ENCODE data around the gene CEBPB.

CEBPB gene

DNA sequence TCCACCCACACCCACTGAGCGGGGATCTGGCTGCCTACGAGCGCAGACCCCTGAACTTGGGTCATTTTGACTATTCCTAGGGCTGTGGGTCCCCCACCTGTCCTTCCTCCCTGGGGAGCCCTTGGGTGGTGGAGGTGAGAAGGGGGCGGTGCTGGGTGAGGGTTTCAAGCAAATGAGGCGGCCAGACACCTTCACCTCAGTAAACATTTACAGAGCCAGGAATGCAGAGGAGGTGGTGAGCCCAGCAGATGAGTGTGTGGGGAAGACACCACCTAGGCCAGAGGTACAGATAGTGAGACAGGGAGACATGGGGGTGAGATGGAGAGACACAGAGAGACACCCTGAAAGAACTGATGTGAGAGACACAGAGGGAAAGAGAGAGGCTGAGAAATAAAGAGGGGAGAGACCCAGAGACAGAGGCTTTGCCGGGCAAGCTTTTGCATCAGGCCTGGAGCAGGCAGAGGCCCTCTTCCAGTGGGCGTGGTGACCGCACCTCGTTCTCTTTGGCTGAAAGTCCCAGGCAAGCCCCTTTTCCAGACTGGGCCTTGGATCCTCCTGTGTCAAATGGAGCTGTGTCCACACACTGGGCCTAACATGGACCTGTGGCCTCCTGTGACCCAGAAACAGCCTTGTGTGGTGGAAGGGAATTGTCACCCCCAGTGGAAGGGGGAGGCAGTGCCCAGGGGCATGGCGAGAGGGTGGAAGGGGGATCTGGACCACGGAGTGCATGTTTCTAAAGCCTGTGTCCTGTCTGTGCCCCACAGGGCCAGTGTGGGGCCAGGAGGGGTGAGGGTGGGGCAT lies 29.7 kb downstream of the CEBPB start:
- Histone ChIP-seq H3K27me3 (ENCODE audit: control insufficient read depth, insufficient read depth, low read length) (no peaks in the 10 kb centered on the region), H3K4me1 (ENCODE audit: control insufficient read depth, low read depth, low read length) (no peaks in the 10 kb centered on the region), H3K4me3 (ENCODE audit: low read length) (no peak overlapping the region), H3K9ac (ENCODE audit: low read length) (no peak overlapping the region), H3K27ac (ENCODE audit: low read length) (no peak overlapping the region), H3K36me3 (ENCODE audit: control insufficient read depth, low read depth, low read length) (no peaks in the 10 kb centered on the region), H3K9me3 (ENCODE audit: control insufficient read depth, low read depth, low read length) (no peaks in the 10 kb centered on the region)

DNA sequence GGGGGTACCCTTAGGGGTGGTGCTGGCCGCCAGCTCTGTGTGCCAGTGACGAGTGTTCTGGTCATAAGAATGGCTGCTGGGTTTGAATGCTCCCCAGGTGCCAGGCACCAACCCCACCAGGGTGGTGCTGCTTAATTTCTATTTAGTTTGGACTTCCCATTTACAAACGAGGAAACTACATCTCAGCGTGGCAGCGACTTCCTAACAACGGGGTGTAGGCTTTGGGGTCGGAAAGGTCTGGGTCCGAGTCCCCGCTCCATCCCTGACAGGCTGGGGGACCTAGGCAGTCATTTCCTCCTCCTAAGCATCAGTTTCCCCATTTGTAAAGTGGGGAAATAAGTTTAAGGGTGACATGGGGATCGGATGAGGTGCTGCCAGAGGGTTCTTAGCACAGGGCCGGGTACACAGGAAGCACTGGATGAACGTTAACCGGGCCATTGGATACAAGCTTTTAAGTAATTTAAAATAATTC lies 30.3 kb downstream of the CEBPB start:
- Histone ChIP-seq H3K4me1 (ENCODE audit: control insufficient read depth, low read depth, low read length) (no peaks in the 10 kb centered on the region), H3K27me3 (ENCODE audit: control insufficient read depth, insufficient read depth, low read length) (no peaks in the 10 kb centered on the region), H3K9ac (ENCODE audit: low read length) (no peak overlapping the region), H3K9me3 (ENCODE audit: control insufficient read depth, low read depth, low read length) (no peaks in the 10 kb centered on the region), H3K27ac (ENCODE audit: low read length) (no peak overlapping the region), H3K36me3 (ENCODE audit: control insufficient read depth, low read depth, low read length) (no peaks in the 10 kb centered on the region), H3K4me3 (ENCODE audit: low read length) (no peak overlapping the region)

DNA sequence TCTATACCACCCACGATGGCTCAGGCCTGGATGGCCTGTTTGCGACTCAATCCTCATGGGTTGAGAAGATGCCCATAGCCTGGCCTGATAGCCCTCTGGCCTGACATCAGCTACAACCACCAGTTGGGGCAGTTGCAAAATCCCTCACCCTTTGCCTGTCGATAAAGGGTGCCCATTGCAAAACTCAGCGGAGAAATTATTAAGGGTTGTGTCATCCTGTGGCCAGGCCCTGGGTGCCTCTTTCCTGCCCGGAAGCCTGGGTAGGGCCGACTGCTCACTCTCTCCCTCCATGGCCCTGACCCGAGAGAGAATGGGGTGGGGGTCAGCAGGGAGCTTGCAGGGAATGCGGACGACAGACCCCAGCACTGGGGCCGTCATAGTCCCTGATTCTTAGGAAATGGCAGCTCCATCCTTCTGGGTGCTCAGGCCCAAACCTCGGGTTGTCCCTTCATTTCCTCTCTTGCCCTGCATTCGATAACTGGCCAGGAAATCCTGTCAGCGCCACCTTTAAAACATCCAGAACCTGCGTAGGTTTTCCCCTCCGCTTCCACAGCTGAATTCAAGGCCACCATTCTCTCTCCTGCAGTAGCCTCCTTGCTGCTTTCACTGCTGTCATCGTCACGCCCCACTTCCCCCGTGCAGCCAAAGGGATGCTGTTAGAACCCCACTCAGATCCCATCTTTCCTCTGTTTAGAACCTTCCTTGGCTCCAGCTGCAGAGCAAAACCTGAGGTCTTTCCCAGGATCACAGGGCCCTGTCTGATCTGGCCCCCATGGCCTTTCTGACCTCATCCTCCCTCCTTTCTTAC lies 31.1 kb downstream of the CEBPB start:
- H3K36me3 ChIP-seq (ENCODE audit: control insufficient read depth, low read depth, low read length) = no peaks in the 10 kb centered on the region
- H3K27ac ChIP-seq (ENCODE audit: low read length) = no peak overlapping the region
- no peaks in the 10 kb centered on the region for H3K9me3 ChIP-seq (ENCODE audit: control insufficient read depth, low read depth, low read length)
- no peak overlapping the region for H3K9ac ChIP-seq (ENCODE audit: low read length)
- H3K4me1 ChIP-seq (ENCODE audit: control insufficient read depth, low read depth, low read length) = no peaks in the 10 kb centered on the region
- no peak overlapping the region for H3K4me3 ChIP-seq (ENCODE audit: low read length)
- no peaks in the 10 kb centered on the region for H3K27me3 ChIP-seq (ENCODE audit: control insufficient read depth, insufficient read depth, low read length)

DNA sequence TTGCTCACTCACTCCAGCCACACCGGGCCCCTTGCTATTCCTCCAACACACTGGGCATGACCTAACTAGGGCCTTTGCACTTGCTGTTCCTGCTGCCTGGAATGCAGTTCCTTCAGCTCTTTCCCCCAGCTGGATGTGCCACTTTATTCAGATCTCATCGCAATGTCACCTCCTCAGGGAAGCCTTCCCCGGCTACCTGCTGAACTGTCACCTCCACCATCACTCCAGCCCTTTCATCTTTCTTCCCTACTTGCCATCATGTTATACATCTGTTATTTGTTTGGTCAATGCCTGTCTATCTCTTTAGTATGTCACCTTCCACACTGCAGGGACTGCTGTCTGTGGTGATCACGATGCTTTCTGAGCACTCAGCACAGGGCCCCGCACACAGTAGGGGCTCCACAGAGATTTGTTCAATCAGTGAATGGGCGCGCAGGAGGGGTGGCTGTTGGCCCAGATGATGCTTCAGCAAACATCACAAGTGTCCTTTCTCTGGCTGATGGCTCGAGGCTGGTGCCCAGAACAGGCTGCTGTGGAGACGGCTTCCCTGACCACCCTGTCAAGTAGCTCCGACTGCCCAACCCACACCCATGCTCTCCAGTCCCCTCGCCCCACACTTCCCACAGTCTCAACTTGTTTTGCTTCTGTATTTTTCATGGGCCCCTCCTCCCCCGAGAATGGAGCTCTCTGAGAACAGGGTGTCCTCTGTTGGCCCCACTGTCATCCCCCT lies 31.8 kb downstream of the CEBPB start:
- no peaks in the 10 kb centered on the region for H3K27me3 ChIP-seq (ENCODE audit: control insufficient read depth, insufficient read depth, low read length)
- no peak overlapping the region for H3K4me3 ChIP-seq (ENCODE audit: low read length)
- no peak overlapping the region for H3K27ac ChIP-seq (ENCODE audit: low read length)
- no peaks in the 10 kb centered on the region for H3K9me3 ChIP-seq (ENCODE audit: control insufficient read depth, low read depth, low read length)
- H3K9ac ChIP-seq (ENCODE audit: low read length) = no peak overlapping the region
- no peaks in the 10 kb centered on the region for H3K4me1 ChIP-seq (ENCODE audit: control insufficient read depth, low read depth, low read length)
- H3K36me3 ChIP-seq (ENCODE audit: control insufficient read depth, low read depth, low read length) = no peaks in the 10 kb centered on the region

DNA sequence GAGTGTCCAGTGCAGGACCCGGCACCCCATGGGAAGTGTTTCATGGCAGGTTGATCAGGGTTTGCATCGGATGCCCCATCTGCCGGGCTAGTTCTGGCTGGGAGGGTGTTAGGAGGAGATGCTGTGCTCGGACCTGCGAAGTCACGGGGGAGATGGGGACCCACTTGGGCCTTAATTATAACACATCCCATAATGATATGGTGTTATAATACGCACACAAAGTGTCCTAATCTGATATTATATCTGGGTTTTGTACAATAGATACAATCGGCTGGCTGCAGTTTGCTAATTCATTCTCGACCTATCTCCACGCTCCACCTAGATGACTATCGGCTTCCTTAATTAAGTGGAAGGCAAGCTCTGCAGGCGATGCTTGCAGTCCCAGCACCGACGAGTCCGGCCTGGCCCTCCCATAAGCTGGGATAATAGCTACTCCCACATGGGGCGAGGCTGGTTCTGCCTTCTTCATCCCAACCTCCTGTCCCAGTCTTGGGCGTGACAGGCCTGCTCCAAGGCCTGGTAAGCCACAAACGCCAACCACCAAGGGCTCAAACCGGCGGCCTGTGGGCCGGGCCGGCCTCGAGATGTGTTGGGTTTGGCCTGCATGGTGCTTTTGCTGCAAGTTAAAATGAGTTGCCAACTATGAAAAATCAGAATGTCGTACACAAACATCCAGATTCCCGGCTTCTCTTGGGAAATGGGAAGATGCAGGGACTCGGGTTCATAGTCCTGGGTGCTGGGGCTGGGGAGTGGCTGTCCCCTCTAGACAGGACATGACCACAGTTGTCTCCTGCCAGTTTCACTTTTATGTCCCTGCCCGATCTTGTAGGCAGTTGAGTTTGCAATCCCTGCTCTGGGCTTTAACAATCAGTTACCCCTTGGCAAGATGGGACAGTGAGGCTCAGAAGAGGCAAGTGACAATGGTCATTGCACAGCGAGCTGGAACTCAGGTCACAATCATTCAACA lies 32.7 kb downstream of the CEBPB start:
- Histone ChIP-seq H3K4me3 (ENCODE audit: low read length) (no peak overlapping the region), H3K9me3 (ENCODE audit: control insufficient read depth, low read depth, low read length) (no peaks in the 10 kb centered on the region), H3K36me3 (ENCODE audit: control insufficient read depth, low read depth, low read length) (no peaks in the 10 kb centered on the region), H3K4me1 (ENCODE audit: control insufficient read depth, low read depth, low read length) (no peaks in the 10 kb centered on the region), H3K27me3 (ENCODE audit: control insufficient read depth, insufficient read depth, low read length) (no peaks in the 10 kb centered on the region), H3K27ac (ENCODE audit: low read length) (no peak overlapping the region), H3K9ac (ENCODE audit: low read length) (no peak overlapping the region)

DNA sequence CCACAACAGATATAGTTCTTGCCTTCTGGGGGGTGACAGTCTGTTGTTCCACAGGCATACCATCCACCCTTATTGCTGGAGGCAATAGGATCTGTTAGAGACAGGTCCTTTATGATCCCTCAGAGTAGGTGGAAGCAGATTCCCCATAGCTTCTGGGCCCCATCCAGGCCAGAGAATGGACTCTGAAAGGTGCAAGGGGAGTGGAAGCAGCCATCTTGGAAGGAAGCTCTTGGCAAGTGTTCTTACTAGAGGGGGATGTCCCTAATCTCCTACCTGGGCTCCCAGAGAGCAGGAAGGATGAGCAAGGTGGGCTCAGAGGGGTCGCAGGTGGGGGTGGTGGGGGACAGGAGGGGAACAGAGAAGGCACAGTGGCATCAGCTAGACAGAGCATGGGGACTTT lies 33.4 kb downstream of the CEBPB start:
- Histone ChIP-seq H3K9me3 (ENCODE audit: control insufficient read depth, low read depth, low read length) (no peaks in the 10 kb centered on the region), H3K27ac (ENCODE audit: low read length) (no peak overlapping the region), H3K36me3 (ENCODE audit: control insufficient read depth, low read depth, low read length) (no peaks in the 10 kb centered on the region), H3K4me3 (ENCODE audit: low read length) (no peak overlapping the region), H3K4me1 (ENCODE audit: control insufficient read depth, low read depth, low read length) (no peaks in the 10 kb centered on the region), H3K9ac (ENCODE audit: low read length) (no peak overlapping the region), H3K27me3 (ENCODE audit: control insufficient read depth, insufficient read depth, low read length) (no peaks in the 10 kb centered on the region)

DNA sequence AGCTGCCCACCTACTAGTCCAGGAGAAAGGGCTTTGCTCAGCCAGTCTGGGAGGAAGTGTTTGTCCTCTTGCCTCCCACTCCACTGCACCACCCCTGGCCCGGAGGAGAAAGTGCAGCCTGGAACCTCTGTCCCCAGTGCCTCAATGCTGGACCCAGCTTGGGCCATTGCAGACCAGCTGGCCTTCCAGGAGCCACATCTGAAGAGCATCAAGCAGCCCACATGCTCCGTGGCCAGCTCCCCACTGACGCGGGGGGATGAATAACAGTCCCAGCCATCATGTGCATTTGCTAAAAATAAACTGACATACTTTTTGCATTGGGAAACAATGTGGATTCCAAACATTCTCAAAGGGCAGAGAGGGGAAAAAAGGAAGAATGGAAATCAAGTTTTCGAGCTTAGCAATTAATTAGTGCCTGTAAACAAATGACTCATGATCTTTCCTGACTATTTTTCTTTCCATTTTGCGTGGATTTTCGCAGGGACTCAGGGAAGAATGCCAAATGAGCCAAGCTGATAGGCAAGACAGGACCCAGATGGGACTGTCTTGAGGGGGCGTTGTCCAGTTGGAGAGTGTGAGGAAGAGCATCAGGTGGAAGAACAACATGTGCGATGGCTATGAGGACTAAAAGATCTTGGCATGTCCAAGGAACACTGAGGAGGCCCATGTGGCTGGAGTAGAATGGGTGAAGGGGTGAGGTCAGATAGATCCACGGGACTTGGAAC lies 34.1 kb downstream of the CEBPB start:
- no peak overlapping the region for H3K9ac ChIP-seq (ENCODE audit: low read length)
- no peaks in the 10 kb centered on the region for H3K36me3 ChIP-seq (ENCODE audit: control insufficient read depth, low read depth, low read length)
- H3K9me3 ChIP-seq (ENCODE audit: control insufficient read depth, low read depth, low read length) = no peaks in the 10 kb centered on the region
- H3K4me1 ChIP-seq (ENCODE audit: control insufficient read depth, low read depth, low read length) = no peaks in the 10 kb centered on the region
- H3K27me3 ChIP-seq (ENCODE audit: control insufficient read depth, insufficient read depth, low read length) = no peaks in the 10 kb centered on the region
- no peak overlapping the region for H3K4me3 ChIP-seq (ENCODE audit: low read length)
- no peak overlapping the region for H3K27ac ChIP-seq (ENCODE audit: low read length)

DNA sequence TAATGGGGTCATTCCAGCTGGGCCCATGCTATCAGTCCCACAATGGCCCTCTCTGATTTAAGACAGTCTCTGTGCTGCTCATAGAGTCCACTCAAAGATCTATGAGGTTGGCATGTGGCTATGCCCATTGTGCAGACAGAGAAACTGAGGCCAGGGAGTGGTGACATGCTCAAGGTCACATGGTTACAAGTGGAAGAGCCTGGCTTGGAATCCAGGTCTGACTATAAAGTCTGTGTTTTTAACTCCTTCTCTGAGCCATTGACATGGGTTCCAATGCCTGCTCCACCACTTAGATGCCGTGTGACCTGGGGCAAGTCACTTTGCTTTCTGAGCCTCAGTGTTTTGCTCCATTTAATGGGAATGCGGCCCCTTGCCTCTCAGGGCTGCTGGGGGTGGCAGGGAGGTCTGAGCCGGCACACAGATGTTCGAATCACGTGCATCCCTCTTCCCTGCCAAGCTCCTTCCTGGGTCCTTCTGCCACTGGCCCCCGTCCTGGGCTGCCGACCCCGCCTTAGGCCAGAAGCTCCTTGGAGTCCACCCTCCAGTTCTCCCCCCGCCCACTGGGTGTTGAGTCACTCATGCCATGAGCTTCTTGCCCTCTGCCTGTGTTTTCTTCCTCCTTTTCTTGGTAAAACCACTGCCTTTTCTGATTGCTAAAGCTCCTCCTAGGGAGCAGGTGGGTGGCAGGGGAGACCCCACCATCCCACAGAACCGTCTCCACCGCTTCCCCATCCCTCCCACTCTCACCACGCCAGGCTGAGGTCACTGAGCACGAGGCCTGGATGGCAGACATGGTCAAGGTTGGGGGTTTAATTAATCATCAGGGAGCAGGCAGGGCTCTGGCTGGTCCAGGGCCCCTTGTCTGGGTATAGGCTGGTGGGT lies 35.7 kb downstream of the CEBPB start:
- no peaks in the 10 kb centered on the region for H3K4me1 ChIP-seq (ENCODE audit: control insufficient read depth, low read depth, low read length)
- no peaks in the 10 kb centered on the region for H3K36me3 ChIP-seq (ENCODE audit: control insufficient read depth, low read depth, low read length)
- H3K9ac ChIP-seq (ENCODE audit: low read length) = no peak overlapping the region
- H3K4me3 ChIP-seq (ENCODE audit: low read length) = no peak overlapping the region
- no peak overlapping the region for H3K27ac ChIP-seq (ENCODE audit: low read length)
- H3K27me3 ChIP-seq (ENCODE audit: control insufficient read depth, insufficient read depth, low read length) = no peaks in the 10 kb centered on the region
- H3K9me3 ChIP-seq (ENCODE audit: control insufficient read depth, low read depth, low read length) = no peaks in the 10 kb centered on the region

DNA sequence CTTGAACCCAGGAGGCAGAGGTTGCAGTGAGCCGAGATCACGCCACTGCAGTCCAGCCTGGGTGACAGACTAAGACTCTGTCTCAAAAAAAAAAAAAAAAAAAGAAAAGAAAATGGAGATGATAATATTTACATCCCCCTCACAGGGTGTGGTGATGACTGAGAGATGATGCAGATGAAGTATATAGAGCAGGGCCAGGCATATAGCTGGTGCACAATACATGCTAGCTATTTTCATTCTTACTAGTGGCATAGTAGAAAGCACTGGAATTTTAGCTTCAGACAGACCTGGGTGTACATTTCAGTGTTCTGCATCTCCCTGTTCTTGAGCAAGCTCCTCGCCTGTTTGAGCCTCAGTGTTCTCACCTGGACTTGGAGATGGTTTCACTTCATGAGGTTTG lies 36.9 kb downstream of the CEBPB start:
- H3K4me1 ChIP-seq (ENCODE audit: control insufficient read depth, low read depth, low read length) = no peaks in the 10 kb centered on the region
- no peaks in the 10 kb centered on the region for H3K27me3 ChIP-seq (ENCODE audit: control insufficient read depth, insufficient read depth, low read length)
- no peak overlapping the region for H3K4me3 ChIP-seq (ENCODE audit: low read length)
- H3K27ac ChIP-seq (ENCODE audit: low read length) = no peak overlapping the region
- H3K9me3 ChIP-seq (ENCODE audit: control insufficient read depth, low read depth, low read length) = no peaks in the 10 kb centered on the region
- no peaks in the 10 kb centered on the region for H3K36me3 ChIP-seq (ENCODE audit: control insufficient read depth, low read depth, low read length)
- no peak overlapping the region for H3K9ac ChIP-seq (ENCODE audit: low read length)

DNA sequence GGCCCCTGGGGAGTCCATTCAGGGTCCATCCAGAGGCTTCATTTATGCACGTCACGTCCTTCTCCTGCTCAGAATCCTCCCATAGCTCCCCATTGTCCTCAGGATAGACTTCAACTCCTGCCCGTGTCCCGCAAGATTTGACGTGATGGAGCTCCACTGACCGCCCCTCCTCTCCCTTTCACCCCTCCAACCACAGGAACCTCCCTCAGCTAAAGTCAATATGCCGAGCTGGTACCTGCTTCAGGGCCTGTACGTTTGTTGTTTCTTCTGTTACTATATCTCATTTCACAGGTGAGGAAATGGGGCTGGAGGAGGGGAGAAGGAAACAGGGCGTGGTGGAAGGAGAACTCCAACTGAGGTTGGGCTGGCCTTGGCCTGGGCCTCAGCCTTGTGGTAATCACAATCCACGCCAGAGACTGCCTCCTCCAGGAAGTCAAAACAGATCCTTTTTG lies 38.6 kb downstream of the CEBPB start:
- Histone ChIP-seq H3K27ac (ENCODE audit: low read length) (no peak overlapping the region), H3K9ac (ENCODE audit: low read length) (no peak overlapping the region), H3K9me3 (ENCODE audit: control insufficient read depth, low read depth, low read length) (no peaks in the 10 kb centered on the region), H3K4me1 (ENCODE audit: control insufficient read depth, low read depth, low read length) (no peaks in the 10 kb centered on the region), H3K36me3 (ENCODE audit: control insufficient read depth, low read depth, low read length) (no peaks in the 10 kb centered on the region), H3K27me3 (ENCODE audit: control insufficient read depth, insufficient read depth, low read length) (no peaks in the 10 kb centered on the region), H3K4me3 (ENCODE audit: low read length) (no peak overlapping the region)

All from iPS-18a (cell line).